K562 treated with DMSO at 1 percent for 12 hours (cell line): Measurements from ENCODE around the gene SSX4. TPM values are rescaled to one million over a fixed set of nuclear protein-coding genes. Genes with fewer than 3 reads are reported as not detected.

Experiments
- total RNA-seq: library from RNA; unstranded; fragments of 300-600 nt; gene quantifications from 2 replicates; pipeline ENCODE4 v1.2.3, GENCODE V29; 2022; ENCODE audit not compliant: insufficient read depth

The SSX4 gene
- total RNA-seq = 11.9 TPM in 1 of 2 replicates, not detected in the other

GRCh38 chrX:48383239-48383638, at the start of gene SSX4:
Gene SSX4 (plus strand): TSS chrX:48383539. CDS start chrX:48384054, 515 bp downstream.

GRCh38 chrX:48356315-48357094, 26.8 kb upstream of the SSX4 start, which contains the start of gene SSX3:
Gene SSX3 (minus strand): TSS chrX:48356703. CDS start chrX:48355249, 1,454 bp downstream.

GRCh38 chrX:48411860-48412259, 28.5 kb downstream of the SSX4 start, which contains the start of gene SSX4B:
Gene SSX4B (minus strand): TSS chrX:48411960. CDS start chrX:48411372, 588 bp downstream.

Other genes with a start within 250 kb of the SSX4 start
- gene SSX5, start 186.7 kb upstream of the SSX4 start, total RNA-seq = 0.80 and 0.82 TPM in 2 replicates
- gene SSX1, start 128.1 kb upstream of the SSX4 start, total RNA-seq = 69.0 and 130 TPM in 2 replicates
- 38.7 and 53.8 TPM in 2 replicates for gene SSX3, start 26.8 kb upstream of the SSX4 start, total RNA-seq
- 11.9 and 31.6 TPM in 2 replicates for gene SSX4B, start 28.4 kb downstream of the SSX4 start, total RNA-seq
- 22.5 and 26.1 TPM in 2 replicates for gene SLC38A5, start 86.7 kb downstream of the SSX4 start, total RNA-seq
- 45.8 and 46.9 TPM in 2 replicates for gene FTSJ1, start 92.7 kb downstream of the SSX4 start, total RNA-seq
- 7.9 and 8.0 TPM in 2 replicates for gene PORCN, start 125.5 kb downstream of the SSX4 start, total RNA-seq
- gene EBP, start 138.3 kb downstream of the SSX4 start, total RNA-seq = 202 and 265 TPM in 2 replicates
- 5.4 and 10.4 TPM in 2 replicates for gene TBC1D25, start 156.2 kb downstream of the SSX4 start, total RNA-seq
- 63.3 and 112 TPM in 2 replicates for gene RBM3, start 190.9 kb downstream of the SSX4 start, total RNA-seq
- gene WDR13, start 214.0 kb downstream of the SSX4 start, total RNA-seq = 63.2 and 89.3 TPM in 2 replicates